ENCODE measurements around the gene DCX. TPM values are rescaled to one million over a fixed set of nuclear protein-coding genes. Genes with fewer than 3 reads are reported as not detected.

DCX gene
- total and polyA plus RNA-seq, 2 donors (not counting 1 experiment from before 2014, with no cell fraction given): not detected

- TF ChIP-seq CTCF (conservative IDR thresholded peaks at IDR 0.05 in 1 of 2, IDR thresholded peaks at IDR 0.05 in 1 of 2; ENCODE audit: low read depth in 1 of 2, low read length in 2 of 2) (peak; percentile 27 to 29), EZH2 (IDR thresholded peaks at IDR 0.05; ENCODE audit: low read length, missing control alignments) (no peak)
- no peaks in the 10 kb centered on the region for H4K20me1 ChIP-seq (ENCODE audit: control insufficient read depth, extremely low read depth, insufficient read depth, low read length)
- H3K4me1 ChIP-seq (ENCODE audit: control insufficient read depth, extremely low read depth, insufficient read depth, low read length): no peaks in the 10 kb centered on the region
- no peak overlapping the region for H3K27ac ChIP-seq (ENCODE audit: insufficient read depth, low read length)
- no peaks in the 10 kb centered on the region for H3K36me3 ChIP-seq (ENCODE audit: control insufficient read depth, insufficient read depth, low read length)
- H3K9ac ChIP-seq (ENCODE audit: insufficient read depth, low read length): no peak overlapping the region
- H3K9me3 ChIP-seq (ENCODE audit: control insufficient read depth, insufficient read depth, low read depth, low read length): no peaks in the 10 kb centered on the region
- H3K27me3 ChIP-seq (ENCODE audit: control insufficient read depth, insufficient read depth, low read length): no peaks in the 10 kb centered on the region
- H3K4me2 ChIP-seq (ENCODE audit: extremely low read depth, insufficient read depth, low read length): no peak overlapping the region
- H3K79me2 ChIP-seq (ENCODE audit: control insufficient read depth, insufficient read depth, low read length): no peaks in the 10 kb centered on the region
- no peak overlapping the region for H2AFZ ChIP-seq (ENCODE audit: low read length)
- H3K4me3 ChIP-seq (replicated peaks in 1 of 4; ENCODE audit: control extremely low read depth in 1 of 4, insufficient read depth in 1 of 4, low read depth in 3 of 4, low read length in 4 of 4): no peak overlapping the region
- DNase-seq (ENCODE audit: low read depth in 2 of 2): peak; percentile 1 to 12
Observed at GRCh38 chrX:111244235-111244750, 167.7 kb downstream of the DCX start.

Other genes with a start within 250 kb of the DCX start
- under 0.01 TPM in 1 of 2 replicates, not detected in the other for gene CAPN6, start 141.7 kb downstream of the DCX start, total RNA-seq
- 0.03 TPM in 1 of 2 replicates, not detected in the other for gene CAPN6, start 141.7 kb downstream of the DCX start, polyA plus RNA-seq
- under 0.01 TPM in 2 replicates for gene SERTM2, start 99.5 kb upstream of the DCX start, total RNA-seq
- 0.01 TPM in 1 of 2 replicates, not detected in the other for gene SERTM2, start 99.5 kb upstream of the DCX start, polyA plus RNA-seq